ENCODE results near the gene APBB2. TPM values are rescaled to one million over a fixed set of nuclear protein-coding genes. Genes with fewer than 3 reads are reported as not detected.

APBB2 gene
- total and polyA plus RNA-seq, 2 of the 4 experiments (the other 2 are of a cell fraction): 47.9 to 75.5 TPM

GRCh38 chr4:40949358-40950100 lies 264.8 kb downstream of the APBB2 start:
- H4K91ac ChIP-seq (ENCODE audit: insufficient read depth, low read depth, low read length): no peak overlapping the region
- DNase-seq (no peak), ATAC-seq (ENCODE audit: low read depth) (no peak)
- H3K27ac ChIP-seq (ENCODE audit: insufficient read depth, low read length): no peak overlapping the region
- dilution Hi-C loops (cut with HindIII; ENCODE audit: low sequenced_read_pairs, unreplicated experiment): no loop called here
- no peak overlapping the region for H2BK5ac ChIP-seq (ENCODE audit: low read depth, low read length, poor library complexity, severe bottlenecking)
- no peak overlapping the region for H2AFZ ChIP-seq (replicated peaks; ENCODE audit: low read length, poor library complexity)
- H3K27me3 ChIP-seq (ENCODE audit: control insufficient read depth, insufficient read depth, low read length): no peaks in the 10 kb centered on the region
- peaks cover 3% of the 10 kb centered on the region for H3K4me1 ChIP-seq (ENCODE audit: control insufficient read depth, insufficient read depth, low read length)
- H2BK120ac ChIP-seq (ENCODE audit: low read depth, low read length): no peak overlapping the region
- H4K20me1 ChIP-seq (ENCODE audit: insufficient read depth, low read length): no peaks in the 10 kb centered on the region
- no peak overlapping the region for H3K9ac ChIP-seq (ENCODE audit: low read depth, low read length)
- H3K36me3 ChIP-seq (ENCODE audit: control insufficient read depth, insufficient read depth, low read length): 0 out of 2 replicates have a peak, but pooled peaks cover 2% of the 10 kb centered on the region
- no peak overlapping the region for H3K14ac ChIP-seq (replicated peaks; ENCODE audit: low read depth, low read length)
- POLR2A ChIA-PET (ENCODE audit: unreplicated experiment): no interaction called here
- no peak overlapping the region for H2AK5ac ChIP-seq (ENCODE audit: low read depth, low read length)
- H3K9me1 ChIP-seq (ENCODE audit: insufficient read depth, low read length): no peaks in the 10 kb centered on the region
- 92% methylated on average over 11 of the region's 23 CpGs; no CpG with 5 or more reads in 1 of the 2 experiments for WGBS, 2 experiments (ENCODE audit: extremely low coverage in 2 of 2, insufficient read length in 1 of 2)
- H3K18ac ChIP-seq (ENCODE audit: low read depth, low read length): no peak overlapping the region
- H3K23ac ChIP-seq (ENCODE audit: low read depth, low read length): no peak overlapping the region
- CTCF ChIA-PET: interaction anchor here (1.7 kb wide), 1 partner anchor 265 kb away, joined by 6 read pairs; the partner anchor contains the start of gene APBB2
- TF ChIP-seq SMC3 (IDR thresholded peaks at IDR 0.05; ENCODE audit: low read depth, low read length): no peak
- TF ChIP-seq BHLHE40 (IDR thresholded peaks at IDR 0.05; ENCODE audit: low read depth, low read length): no peak
- TF ChIP-seq POLR2A (IDR thresholded peaks at IDR 0.05; ENCODE audit: low read depth, low read length): no peak
- no peak for TF ChIP-seq USF2 (IDR thresholded peaks at IDR 0.05; ENCODE audit: low read depth, low read length)
- TF ChIP-seq CHD1 (IDR thresholded peaks at IDR 0.05; ENCODE audit: low read depth, low read length): no peak
- no peak for TF ChIP-seq CEBPB (IDR thresholded peaks at IDR 0.05; ENCODE audit: low read depth, low read length)
- TF ChIP-seq RCOR1 (IDR thresholded peaks at IDR 0.05; ENCODE audit: insufficient replicate concordance, low read length): no peak
- no peak for TF ChIP-seq NFE2L2 (IDR thresholded peaks at IDR 0.05; ENCODE audit: low read depth, low read length)
- no peak for TF ChIP-seq RAD21 (IDR thresholded peaks at IDR 0.05; ENCODE audit: low read length)
- TF ChIP-seq, protein P1, sequence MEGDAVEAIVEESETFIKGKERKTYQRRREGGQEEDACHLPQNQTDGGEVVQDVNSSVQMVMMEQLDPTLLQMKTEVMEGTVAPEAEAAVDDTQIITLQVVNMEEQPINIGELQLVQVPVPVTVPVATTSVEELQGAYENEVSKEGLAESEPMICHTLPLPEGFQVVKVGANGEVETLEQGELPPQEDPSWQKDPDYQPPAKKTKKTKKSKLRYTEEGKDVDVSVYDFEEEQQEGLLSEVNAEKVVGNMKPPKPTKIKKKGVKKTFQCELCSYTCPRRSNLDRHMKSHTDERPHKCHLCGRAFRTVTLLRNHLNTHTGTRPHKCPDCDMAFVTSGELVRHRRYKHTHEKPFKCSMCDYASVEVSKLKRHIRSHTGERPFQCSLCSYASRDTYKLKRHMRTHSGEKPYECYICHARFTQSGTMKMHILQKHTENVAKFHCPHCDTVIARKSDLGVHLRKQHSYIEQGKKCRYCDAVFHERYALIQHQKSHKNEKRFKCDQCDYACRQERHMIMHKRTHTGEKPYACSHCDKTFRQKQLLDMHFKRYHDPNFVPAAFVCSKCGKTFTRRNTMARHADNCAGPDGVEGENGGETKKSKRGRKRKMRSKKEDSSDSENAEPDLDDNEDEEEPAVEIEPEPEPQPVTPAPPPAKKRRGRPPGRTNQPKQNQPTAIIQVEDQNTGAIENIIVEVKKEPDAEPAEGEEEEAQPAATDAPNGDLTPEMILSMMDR (conservative IDR thresholded peaks at IDR 0.05; ENCODE audit: low read depth, low read length): no peak
- TF ChIP-seq RFX5 (IDR thresholded peaks at IDR 0.05; ENCODE audit: low read depth, low read length): no peak
- TF ChIP-seq MAFK (IDR thresholded peaks at IDR 0.05; ENCODE audit: low read depth, low read length): no peak
- TF ChIP-seq MXI1 (IDR thresholded peaks at IDR 0.05; ENCODE audit: borderline replicate concordance, low read depth, low read length): no peak
- no peak for TF ChIP-seq FOS (IDR thresholded peaks at IDR 0.05; ENCODE audit: low read depth, low read length)
- TF ChIP-seq MAZ (IDR thresholded peaks at IDR 0.05; ENCODE audit: borderline replicate concordance, low read depth, low read length): no peak
- no peak for TF ChIP-seq ELK1 (IDR thresholded peaks at IDR 0.05; ENCODE audit: borderline replicate concordance, low read depth, low read length)
- H2BK20ac ChIP-seq (ENCODE audit: low read depth, low read length): no peak overlapping the region
- H3K79me1 ChIP-seq (ENCODE audit: low read depth in 1 of 2, low read length in 2 of 2): no peaks in the 10 kb centered on the region; a peak in 1 of 4 replicates
- H3K9me3 ChIP-seq (ENCODE audit: control insufficient read depth, insufficient read depth, low read length): no peaks in the 10 kb centered on the region
- H3K4ac ChIP-seq (ENCODE audit: low read depth, low read length): no peak overlapping the region
- intact Hi-C loops (cut with micrococcal nuclease): no loop called here
- H2AK9ac ChIP-seq (replicated peaks; ENCODE audit: low read depth, low read length, poor library complexity): no peak overlapping the region
- H2BK15ac ChIP-seq (ENCODE audit: low read depth, low read length): no peak overlapping the region
- H4K8ac ChIP-seq (ENCODE audit: low read depth in 2 of 2, low read length in 2 of 2): no peak overlapping the region
- H3K4me2 ChIP-seq (ENCODE audit: low read depth, low read length): no peak overlapping the region
- in situ Hi-C loops (cut with MboI; ENCODE audit: low sequenced_read_pairs): no loop called here
- no peak overlapping the region for H4K5ac ChIP-seq (ENCODE audit: low read depth, low read length)
- H3K4me3 ChIP-seq (ENCODE audit: insufficient read depth, low read depth, low read length): no peak overlapping the region
- BruUV-seq (replicated peaks): no TSS peak
- H3K56ac ChIP-seq (ENCODE audit: extremely low read depth, insufficient read depth, low read length): no peak overlapping the region

Measured in IMR-90 (cell line).